Ovary (tissue), 9 donors: ENCODE results near the gene TCP11. TPM values are rescaled to one million over a fixed set of nuclear protein-coding genes. Genes with fewer than 3 reads are reported as not detected.

Source experiments
- DNase-seq, 5 donors: peaks; one replicate each; pipeline ENCODE4 v3.0.0-alpha.2; 2019 to 2020
- H3K27ac ChIP-seq, 2 donors: fragments of 200-600 bp; one replicate each; pipeline versions ENCODE4 v1.5.1 to v1.8.0; 2019 to 2022
- H3K27me3 ChIP-seq: fragments of 200-600 bp; one replicate; pipeline ENCODE4 v1.8.0; 2022
- H3K36me3 ChIP-seq: fragments of 200-600 bp; sonication (generic); one replicate; pipeline ENCODE4 v1.5.1; 2019
- H3K4me1 ChIP-seq: one replicate; pipeline ENCODE4 v1.8.1; 2013; ENCODE audit warnings: mild to moderate bottlenecking, moderate library complexity; ENCODE audit not compliant: insufficient read depth
- H3K4me3 ChIP-seq: fragments of 200-600 bp; sonication (generic); one replicate; pipeline ENCODE4 v1.5.1; 2017
- H3K9me3 ChIP-seq, 2 donors: fragments of 200-600 bp in 1 of 2; sonication (generic) in 1 of 2; one replicate each; pipeline versions ENCODE4 v1.5.1 to v1.8.1; 2013 to 2019; ENCODE audit warnings: mild to moderate bottlenecking in 1 of 2, moderate library complexity in 1 of 2
- CTCF ChIP-seq, 3 donors: fragments of 450-650 bp in 2 of 3; fragments of 200-600 bp in 1 of 3; IDR thresholded peaks; one replicate each; pipeline versions ENCODE4 v1.5.1 to v1.8.0; 2016 to 2022; ENCODE audit warnings: antibody characterized with exemption in 3 of 3, mild to moderate bottlenecking in 1 of 3
- EP300 ChIP-seq: sonication (generic); formaldehyde crosslinking; IDR thresholded peaks from one replicate; pipeline ENCODE4 v1.6.1; 2017; ENCODE audit warnings: antibody characterized with exemption
- POLR2A ChIP-seq: fragments of 450-650 bp; IDR thresholded peaks from one replicate; pipeline ENCODE4 v1.6.1; 2017; ENCODE audit warnings: antibody characterized with exemption, mild to moderate bottlenecking, moderate library complexity
- WGBS, 3 donors: extraction: QIAGEN DNeasy Blood & Tissue Kit in 1 of 3; methylation state at CpG; one replicate each; pipeline versions ENCODE4 v1.1.5 to v1.1.7; 2013 to 2017; 5-methylcytosine and 5-hydroxymethylcytosine counted together
- intact Hi-C, 4 donors: fragments of 100-400 bp; cut with DNase I; formaldehyde crosslinking; loops; one replicate each; pipeline versions ENCODE4 v1.11.0 to v1.15.1; 2022 to 2023
- polyA plus RNA-seq, 2 donors: library from polyadenylated mRNA; stranded (reverse); fragments of 200-250 nt in 1 of 2; fragments of 350-450 nt in 1 of 2; fragmentation: Illumina TruSeq in 1 of 2; extraction: RNeasy Lipid Tissue Mini Kit (QIAGEN cat#74804) in 1 of 2; gene quantifications; one replicate each; pipeline ENCODE4 v1.2.3, GENCODE V29; 2013 to 2014
- total RNA-seq, 7 donors: library from RNA; depleted of rRNA in 2 of 7; stranded (reverse); fragments of >200 nt in 2 of 7; fragmentation: NEBNext Ultra II Directional in 3 of 7; extraction: Animal tissue kit (Norgen Biotek cat#: 25700) in 3 of 7; gene quantifications; one replicate each; pipeline versions ENCODE4 v1.1.0 to v1.2.4, GENCODE V29; 2016 to 2023
- donor health status: DM: no; HTN: no; CAD: no; lungs with moderate emphysema.
- donor health status: DM: no; HTN: no; CAD: no.
- donor health status: Bipolar disorder and iron deficiency.
- donor health status: DM: yes; HTN: yes; CAD: no.
- donor health status: DM: no; HTN: no; CAD: no.
- donor health status: DM: yes; HTN: yes; CAD: no.

Gene TCP11
- total and polyA plus RNA-seq, 9 donors, result 0.18 to 0.61 (median 0.48) TPM; not detected in 1

- intact Hi-C loops, result no loop called here
- TF ChIP-seq POLR2A (no peak), EP300 (no peak), CTCF (IDR thresholded peaks at IDR 0.05) (no peak)
- H3K4me1 ChIP-seq, result no peaks in the 10 kb centered on the region
- no peak overlapping the region for H3K4me3 ChIP-seq
- DNase-seq, result no peak
- no peaks in the 10 kb centered on the region for H3K9me3 ChIP-seq
- no peak overlapping the region for H3K27ac ChIP-seq
- no peaks in the 10 kb centered on the region for H3K27me3 ChIP-seq
- H3K36me3 ChIP-seq, result no peaks in the 10 kb centered on the region
- WGBS, 3 donors, result 53 to 66% (median 65%) methylated on average over 2 of the region's 2 CpGs
These were observed 24.5 kb upstream of the TCP11 start for GRCh38 chr6:35165630-35166071.

- H3K4me3 ChIP-seq, result no peak overlapping the region
- no peaks in the 10 kb centered on the region for H3K4me1 ChIP-seq
- H3K27ac ChIP-seq, result no peak overlapping the region
- no peak for DNase-seq
- H3K36me3 ChIP-seq, result no peaks in the 10 kb centered on the region
- 96 to 98% (median 97%) methylated on average over 4 of the region's 4 CpGs for WGBS, 3 donors
- no peak for TF ChIP-seq CTCF (IDR thresholded peaks at IDR 0.05)
- no peak for TF ChIP-seq EP300
- no peak for TF ChIP-seq POLR2A
- no peaks in the 10 kb centered on the region for H3K27me3 ChIP-seq
- intact Hi-C loops, result no loop called here
- no peaks in the 10 kb centered on the region for H3K9me3 ChIP-seq
These were observed 23.7 kb upstream of the TCP11 start for GRCh38 chr6:35164868-35165267.

- Histone ChIP-seq H3K27ac (no peak overlapping the region), H3K27me3 (no peaks in the 10 kb centered on the region), H3K4me3 (no peak overlapping the region), H3K4me1 (no peaks in the 10 kb centered on the region), H3K9me3 (no peaks in the 10 kb centered on the region), H3K36me3 (no peaks in the 10 kb centered on the region)
- WGBS, 3 donors, result 85 to 87% (median 86%) methylated on average over 6 of the region's 6 CpGs
- intact Hi-C loops, result no loop called here
- DNase-seq, result no peak
- no peak for TF ChIP-seq CTCF (IDR thresholded peaks at IDR 0.05)
- no peak for TF ChIP-seq EP300
- no peak for TF ChIP-seq POLR2A
These were observed 23.1 kb upstream of the TCP11 start for GRCh38 chr6:35164277-35164676.

- Histone ChIP-seq H3K4me3 (no peak overlapping the region), H3K4me1 (no peaks in the 10 kb centered on the region), H3K9me3 (no peaks in the 10 kb centered on the region), H3K36me3 (no peaks in the 10 kb centered on the region), H3K27me3 (no peaks in the 10 kb centered on the region), H3K27ac (no peak overlapping the region)
- no peak for TF ChIP-seq EP300
- no peak for TF ChIP-seq POLR2A
- TF ChIP-seq CTCF (IDR thresholded peaks at IDR 0.05), result no peak
- no peak for DNase-seq
- WGBS, 3 donors, result 72 to 80% (median 74%) methylated on average over 7 of the region's 7 CpGs
- intact Hi-C loops, result no loop called here
These were observed 22.7 kb upstream of the TCP11 start for GRCh38 chr6:35163836-35164235.
